ENCODE results near the gene SLC45A1.
A peak's percentile ranks its signal among the peaks of the same experiment; 100 is the strongest.
"Not testable (repeated sequence)": the region's sequence is repeated elsewhere in the genome, so short reads cannot be mapped to it uniquely, and the experiment has no call there.

Gene SLC45A1

GRCh38 chr1:8317647-8318381, at the start of gene SLC45A1:
Gene SLC45A1, plus strand, starts transcription at chr1:8318114. Its CDS starts 6,216 bp downstream, at chr1:8324330.
- DNase-seq = peak; percentile 52

GRCh38 chr1:8273036-8273435, 44.9 kb upstream of the SLC45A1 start:
- no peak for DNase-seq

GRCh38 chr1:8274352-8274751, 43.6 kb upstream of the SLC45A1 start:
- no peak for DNase-seq

GRCh38 chr1:8276173-8276914, 41.6 kb upstream of the SLC45A1 start:
- DNase-seq = no peak

- DNase-seq = no peak
Observed at GRCh38 chr1:8276932-8277331, 41.0 kb upstream of the SLC45A1 start.

GRCh38 chr1:8278677-8279076, 39.2 kb upstream of the SLC45A1 start:
- not testable (repeated sequence) for DNase-seq

- DNase-seq = no peak
Observed at GRCh38 chr1:8281843-8282509, 35.9 kb upstream of the SLC45A1 start.

GRCh38 chr1:8283058-8283884, 34.6 kb upstream of the SLC45A1 start:
- no peak for DNase-seq

- no peak for DNase-seq
Observed at GRCh38 chr1:8284127-8284526, 33.8 kb upstream of the SLC45A1 start.

- no peak for DNase-seq
Observed at GRCh38 chr1:8285103-8285502, 32.8 kb upstream of the SLC45A1 start.

GRCh38 chr1:8285965-8286364, 31.9 kb upstream of the SLC45A1 start:
- no peak for DNase-seq

- DNase-seq = no peak
Observed at GRCh38 chr1:8293118-8293517, 24.8 kb upstream of the SLC45A1 start.

GRCh38 chr1:8293641-8294169, 24.2 kb upstream of the SLC45A1 start:
- DNase-seq = no peak

GRCh38 chr1:8294170-8294697, 23.7 kb upstream of the SLC45A1 start:
- DNase-seq = no peak

GRCh38 chr1:8297245-8297644, 20.7 kb upstream of the SLC45A1 start:
- no peak for DNase-seq

GRCh38 chr1:8299963-8300362, 18.0 kb upstream of the SLC45A1 start:
- DNase-seq = no peak

- DNase-seq = no peak
Observed at GRCh38 chr1:8302081-8302956, 15.6 kb upstream of the SLC45A1 start.

GRCh38 chr1:8303141-8303540, 14.8 kb upstream of the SLC45A1 start:
- no peak for DNase-seq

- no peak for DNase-seq
Observed at GRCh38 chr1:8303876-8304275, 14.0 kb upstream of the SLC45A1 start.

- no peak for DNase-seq
Observed at GRCh38 chr1:8307628-8308027, 10.3 kb upstream of the SLC45A1 start.

- no peak for DNase-seq
Observed at GRCh38 chr1:8311068-8311718, 6.7 kb upstream of the SLC45A1 start.
